NOMO-1 (cell line): ENCODE data around the gene LGR4.
"Not testable (repeated sequence)": the region's sequence is repeated elsewhere in the genome, so short reads cannot be mapped to it uniquely, and the experiment has no call there.

ENCODE experiments used
- DNase-seq, 2 experiments: peaks; one replicate each; lab custom pipeline; 2025; ENCODE audit not compliant: unreplicated experiment in 2 of 2; lab: John Stamatoyannopoulos, UW

Gene LGR4

DNA sequence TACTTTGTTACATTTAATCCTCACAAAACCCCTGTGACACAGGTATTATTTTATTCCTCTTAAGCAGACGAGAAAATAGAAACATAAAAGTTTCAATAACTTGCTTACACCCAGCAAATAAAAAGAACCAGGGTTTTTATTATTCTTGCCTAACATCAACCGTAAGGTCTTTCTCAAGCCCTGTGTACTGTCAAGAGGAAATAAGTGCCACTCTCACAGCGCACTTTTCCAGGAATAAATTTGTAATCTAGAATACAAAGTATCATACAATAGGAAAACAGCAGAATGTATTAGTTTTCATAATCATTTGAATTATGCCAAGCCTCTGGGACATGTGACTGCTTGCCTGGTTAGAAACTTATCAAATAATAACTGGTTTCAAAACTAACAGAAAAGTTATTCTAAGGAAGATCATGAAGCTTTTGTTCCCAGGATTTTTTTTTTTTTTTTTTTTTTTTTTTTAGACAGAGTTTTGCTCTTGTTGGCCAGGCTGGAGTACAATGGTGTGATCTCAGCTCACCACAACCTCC, 117.0 kb downstream of the LGR4 start:
- no peak for DNase-seq

DNA sequence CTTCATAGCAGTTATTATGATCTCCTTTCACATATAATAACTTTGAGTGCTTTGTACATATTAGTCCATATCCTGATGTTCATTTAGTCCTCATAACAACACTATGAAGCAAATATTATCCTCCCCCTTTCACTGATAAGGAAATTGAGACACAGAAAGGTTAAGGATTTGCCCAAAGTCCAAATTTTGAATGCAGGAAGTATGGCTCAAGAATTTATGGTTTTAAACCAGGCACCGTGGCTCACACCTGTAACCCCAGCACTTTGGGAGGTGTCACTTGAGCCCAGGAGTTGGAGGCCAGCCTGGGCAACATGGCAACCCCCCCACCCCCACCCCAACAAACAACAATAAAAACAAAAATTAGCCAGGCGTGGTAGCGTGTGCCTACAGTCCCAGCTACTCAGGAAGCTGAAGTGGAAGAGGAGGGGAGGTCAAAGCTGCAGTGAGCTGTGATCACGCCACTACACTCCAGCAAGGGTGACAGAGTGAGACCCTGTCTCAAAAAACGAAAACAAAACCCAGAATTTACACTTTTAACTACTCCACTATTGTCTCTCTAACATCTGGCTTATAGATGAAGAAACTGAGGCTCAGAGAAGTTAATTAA, 118.1 kb downstream of the LGR4 start:
- DNase-seq: no peak

- DNase-seq: no peak
These were observed 118.8 kb downstream of the LGR4 start for GRCh38 chr11:27353593-27354358.

GRCh38 chr11:27352781-27353180, 119.8 kb downstream of the LGR4 start:
- DNase-seq: no peak

GRCh38 chr11:27350511-27350910, 122.1 kb downstream of the LGR4 start:
- DNase-seq: no peak

DNA sequence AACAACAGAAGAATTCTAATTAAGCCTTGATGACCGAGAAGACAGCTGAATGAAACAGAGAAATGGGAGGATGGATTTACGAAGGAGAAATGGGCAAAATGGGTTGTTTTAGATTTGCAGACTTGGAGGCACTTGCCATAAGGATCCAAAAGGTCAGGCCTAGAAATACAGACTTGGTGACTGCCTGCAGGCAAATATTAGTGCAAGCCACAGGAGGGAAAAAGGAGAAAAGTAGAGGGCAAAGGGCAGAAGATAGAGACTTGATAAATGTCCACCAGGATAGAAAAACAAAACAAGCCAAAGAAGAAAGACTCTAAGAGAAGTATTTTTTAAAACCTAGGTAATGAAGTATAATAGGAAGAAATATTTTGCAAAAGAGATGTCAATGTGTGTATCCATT, 122.7 kb downstream of the LGR4 start:
- no peak for DNase-seq

- DNase-seq: no peak
These were observed 124.2 kb downstream of the LGR4 start for GRCh38 chr11:27348340-27348873.

DNA sequence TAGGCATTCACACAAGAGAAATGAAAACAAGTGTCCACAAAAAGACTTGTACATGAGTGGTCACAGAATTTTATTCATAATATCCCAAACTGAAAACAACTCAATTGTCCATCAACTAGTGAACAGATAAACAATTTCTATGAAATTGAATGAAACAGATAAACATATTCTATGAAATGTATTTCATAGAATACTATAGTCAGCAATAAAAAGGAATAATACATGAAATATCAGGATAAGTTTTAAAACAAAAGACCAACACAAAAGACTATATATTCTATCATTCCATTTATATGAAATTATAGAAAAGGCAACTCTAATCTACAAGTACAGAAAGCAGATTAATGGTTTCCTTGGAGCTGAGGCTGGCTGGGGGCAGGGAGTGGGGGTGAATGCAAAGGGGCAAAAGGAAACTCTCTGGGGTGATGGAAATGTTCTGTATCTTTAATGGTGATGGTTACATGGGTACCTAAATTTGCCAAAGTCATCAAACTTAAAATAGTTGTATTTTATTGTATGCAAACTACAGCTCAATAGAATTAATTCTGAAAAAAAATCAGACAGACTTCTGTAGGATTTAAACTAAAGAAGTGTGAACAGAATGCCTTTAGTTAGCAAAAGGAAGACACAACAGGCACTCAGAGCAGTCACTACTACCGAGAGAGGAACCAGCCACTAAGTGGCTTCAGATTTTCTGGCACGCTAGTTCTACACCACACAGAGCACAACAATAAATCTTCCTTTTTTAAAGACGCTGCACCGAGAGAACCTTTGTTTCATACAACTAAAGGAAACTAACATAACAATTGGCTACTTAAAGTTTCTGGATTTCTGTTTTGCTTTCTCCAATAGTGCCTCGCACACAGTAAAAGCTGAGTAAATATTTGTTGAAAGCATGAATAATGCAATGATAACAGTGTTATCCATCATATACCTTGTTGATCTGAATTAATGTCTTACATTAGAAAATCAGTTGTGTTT, 124.9 kb downstream of the LGR4 start:
- no peak for DNase-seq

GRCh38 chr11:27339941-27340340, 132.6 kb downstream of the LGR4 start:
- DNase-seq: no peak

- DNase-seq: not testable (repeated sequence)
These were observed 137.8 kb downstream of the LGR4 start for GRCh38 chr11:27334764-27335163.

DNA sequence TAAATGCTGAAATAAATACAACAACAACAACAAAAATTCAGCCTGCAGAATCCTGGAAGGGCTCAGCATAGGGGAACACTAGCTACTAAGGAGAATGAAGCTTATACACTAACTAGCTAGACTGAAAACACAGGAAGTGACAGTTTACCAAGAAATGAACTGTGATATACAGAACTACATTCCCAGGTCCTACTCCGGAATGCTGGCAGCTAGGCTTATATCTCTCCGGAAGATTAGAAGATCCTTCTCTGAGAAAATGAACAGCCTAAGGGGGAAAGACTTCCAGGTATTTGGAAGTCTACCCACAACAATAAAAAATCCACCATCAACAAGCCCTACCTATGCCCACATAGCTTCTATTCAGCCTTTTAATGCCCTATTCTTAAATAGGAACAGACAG, 140.6 kb downstream of the LGR4 start:
- DNase-seq: no peak

- DNase-seq: no peak
These were observed 141.8 kb downstream of the LGR4 start for GRCh38 chr11:27330633-27331270.

DNA sequence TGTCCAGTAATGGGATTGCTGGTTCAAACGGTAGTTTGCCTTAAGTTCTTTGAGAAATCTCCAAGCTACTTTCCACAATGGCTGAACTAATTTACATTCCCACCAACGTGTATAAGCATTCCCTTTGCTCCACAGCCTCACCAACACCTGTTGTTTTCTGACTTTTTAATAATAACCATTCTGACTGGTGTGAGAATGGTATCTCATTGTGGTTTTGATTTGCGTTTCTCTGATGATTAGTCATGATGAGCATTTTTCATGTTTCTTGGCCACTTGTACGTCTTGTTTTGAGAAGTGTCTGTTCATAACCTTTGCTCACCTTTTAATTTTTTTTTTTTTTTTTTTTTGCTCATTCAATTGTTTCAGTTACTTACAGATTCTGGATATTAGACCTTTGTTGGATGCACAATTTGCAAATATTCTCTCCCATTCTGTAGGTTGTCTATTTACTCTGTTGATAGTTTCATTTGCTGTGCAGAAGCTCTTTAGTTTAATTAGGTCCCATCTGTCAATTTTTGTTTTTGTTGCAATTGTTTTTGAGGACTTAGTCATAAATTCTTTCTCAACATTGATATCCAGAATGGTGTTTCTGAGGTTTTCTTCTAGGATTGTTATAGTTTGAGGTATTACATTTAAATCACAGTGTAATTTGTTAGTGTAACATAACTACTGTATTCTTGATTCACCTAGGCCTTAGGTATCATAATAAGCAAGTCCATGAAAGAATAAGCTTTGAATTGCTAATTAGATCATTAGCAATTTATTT, 142.5 kb downstream of the LGR4 start:
- no peak for DNase-seq

- no peak for DNase-seq
These were observed 144.0 kb downstream of the LGR4 start for GRCh38 chr11:27328614-27329013.

DNA sequence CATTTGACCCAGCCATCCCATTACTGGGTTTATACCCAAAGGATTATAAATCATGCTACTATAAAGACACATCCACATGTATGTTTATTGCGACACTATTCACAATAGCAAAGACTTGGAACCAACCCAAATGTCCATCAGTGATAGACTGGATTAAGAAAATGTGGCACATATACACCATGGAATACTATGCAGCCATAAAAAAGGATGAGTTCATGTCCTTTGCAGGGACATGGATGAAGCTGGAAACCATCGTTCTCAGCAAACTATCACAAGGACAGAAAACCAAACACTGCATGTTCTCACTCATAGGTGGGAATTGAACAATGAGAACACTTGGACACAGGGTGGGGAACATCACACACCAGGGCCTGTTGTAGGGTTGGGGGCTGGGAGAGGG, 145.5 kb downstream of the LGR4 start:
- DNase-seq: not testable (repeated sequence)

DNA sequence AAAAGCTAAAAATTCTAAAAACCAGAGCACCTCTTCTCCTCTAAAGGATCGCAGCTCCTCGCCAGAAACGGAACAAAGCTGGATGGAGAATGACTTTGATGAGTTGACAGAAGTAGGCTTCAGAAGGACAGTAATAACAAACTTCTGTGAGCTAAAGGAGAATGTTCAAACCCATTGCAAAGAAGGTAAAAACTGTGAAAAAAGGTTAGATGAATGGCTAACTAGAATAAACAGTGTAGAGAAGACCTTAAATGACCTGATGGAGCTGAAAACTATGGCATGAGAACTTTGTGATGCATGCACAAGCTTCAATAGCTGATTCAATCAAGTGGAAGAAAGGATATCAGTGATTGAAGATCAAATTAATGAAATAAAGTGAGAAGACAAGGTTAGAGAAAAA, 150.4 kb downstream of the LGR4 start:
- not testable (repeated sequence) for DNase-seq

GRCh38 chr11:27321340-27321739, 151.2 kb downstream of the LGR4 start:
- not testable (repeated sequence) for DNase-seq

DNA sequence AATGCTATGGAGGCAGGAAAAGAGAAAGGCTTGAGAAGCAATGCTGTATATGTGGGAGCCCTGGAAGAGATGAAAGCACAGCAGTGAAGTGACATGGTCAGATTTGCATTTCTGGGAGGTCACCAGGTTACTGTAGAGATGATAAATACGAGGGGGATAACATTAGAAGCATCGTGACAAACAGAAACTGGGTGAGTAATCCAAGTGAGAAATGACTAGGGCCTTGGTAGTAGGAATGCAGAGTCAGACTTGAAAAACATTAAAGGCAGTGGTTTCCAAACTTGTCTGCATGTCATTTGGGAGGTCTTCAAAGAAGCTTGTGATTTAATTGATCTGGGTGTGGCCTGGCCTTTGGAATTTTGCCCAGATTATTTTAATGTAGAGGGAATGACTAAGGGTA, 153.5 kb downstream of the LGR4 start:
- no peak for DNase-seq

GRCh38 chr11:27317751-27318150, 154.8 kb downstream of the LGR4 start:
- DNase-seq: no peak
